Amniotic epithelial cell (primary cell): ENCODE results near the gene SIGLEC15.
"Not testable (repeated sequence)": the region's sequence is repeated elsewhere in the genome, so short reads cannot be mapped to it uniquely, and the experiment has no call there.

Experiments
- DNase-seq: peaks from one replicate; pipeline ENCODE4 v3.0.0-alpha.2; 2010; ENCODE audit warnings: low read depth

Gene SIGLEC15

GRCh38 chr18:45844938-45845337 lies 19.5 kb downstream of the SIGLEC15 start:
- no peak for DNase-seq

- DNase-seq = peak; percentile 44
Measured at GRCh38 chr18:45845410-45845809, 19.9 kb downstream of the SIGLEC15 start.

GRCh38 chr18:45847119-45847518 lies 21.6 kb downstream of the SIGLEC15 start:
- no peak for DNase-seq

GRCh38 chr18:45848643-45849042 lies 23.2 kb downstream of the SIGLEC15 start:
- not testable (repeated sequence) for DNase-seq

GRCh38 chr18:45849529-45849928 lies 24.1 kb downstream of the SIGLEC15 start:
- DNase-seq = no peak

- DNase-seq = no peak
Measured at GRCh38 chr18:45850021-45850420, 24.5 kb downstream of the SIGLEC15 start.

GRCh38 chr18:45851161-45851925 lies 25.9 kb downstream of the SIGLEC15 start:
- DNase-seq = peak; percentile 58

- DNase-seq = no peak
Measured at GRCh38 chr18:45852631-45853030, 27.2 kb downstream of the SIGLEC15 start.

- DNase-seq = no peak
Measured at GRCh38 chr18:45854036-45854586, 28.6 kb downstream of the SIGLEC15 start.

- peak; percentile 99 for DNase-seq
Measured at GRCh38 chr18:45856531-45856930, 31.1 kb downstream of the SIGLEC15 start.

GRCh38 chr18:45859334-45859733 lies 33.9 kb downstream of the SIGLEC15 start:
- DNase-seq = no peak

- no peak for DNase-seq
Measured at GRCh38 chr18:45860492-45860891, 35.0 kb downstream of the SIGLEC15 start.

- DNase-seq = no peak
Measured at GRCh38 chr18:45860971-45861370, 35.5 kb downstream of the SIGLEC15 start.

GRCh38 chr18:45861926-45862325 lies 36.5 kb downstream of the SIGLEC15 start:
- DNase-seq = no peak

GRCh38 chr18:45863469-45863868 lies 38.0 kb downstream of the SIGLEC15 start:
- no peak for DNase-seq

- DNase-seq = no peak
Measured at GRCh38 chr18:45864081-45864480, 38.6 kb downstream of the SIGLEC15 start.

- DNase-seq = no peak
Measured at GRCh38 chr18:45865466-45865865, 40.0 kb downstream of the SIGLEC15 start.

- DNase-seq = no peak
Measured at GRCh38 chr18:45870419-45870818, 44.9 kb downstream of the SIGLEC15 start.

GRCh38 chr18:45871431-45872084 lies 46.1 kb downstream of the SIGLEC15 start:
- DNase-seq = peak; percentile 59

- DNase-seq = peak; percentile 61
Measured at GRCh38 chr18:45874491-45875184, 49.2 kb downstream of the SIGLEC15 start.

GRCh38 chr18:45876161-45876560 lies 50.7 kb downstream of the SIGLEC15 start:
- DNase-seq = no peak

- no peak for DNase-seq
Measured at GRCh38 chr18:45877403-45877802, 51.9 kb downstream of the SIGLEC15 start.
